NT2/D1 (cell line): ENCODE measurements around the gene UBE3D.

ENCODE experiments used
- DNase-seq: peaks from one replicate; pipeline ENCODE4 v3.0.0-alpha.2; 2011; ENCODE audit warnings: low read depth, low spot score
- H3K27me3 ChIP-seq: 2 replicates; pipeline ENCODE4 v1.6.0; 2011; ENCODE audit warnings: mild to moderate bottlenecking; ENCODE audit not compliant: insufficient read length, insufficient read depth
- H3K36me3 ChIP-seq: 2 replicates; pipeline ENCODE4 v1.6.1; 2011; ENCODE audit warnings: mild to moderate bottlenecking, low read length, mixed read lengths; ENCODE audit not compliant: insufficient read depth, insufficient read length
- H3K4me1 ChIP-seq: 2 replicates; pipeline ENCODE4 v1.5.1; 2011; ENCODE audit not compliant: insufficient read depth, insufficient read length
- H3K4me3 ChIP-seq: 2 replicates; pipeline ENCODE4 v1.5.1; 2011; ENCODE audit warnings: low read depth; ENCODE audit not compliant: insufficient read length
- H3K9ac ChIP-seq: 2 replicates; pipeline ENCODE4 v1.6.0; 2011; ENCODE audit warnings: low read depth; ENCODE audit not compliant: insufficient read length
- H3K9me3 ChIP-seq: 2 replicates; pipeline ENCODE4 v1.5.1; 2011; ENCODE audit warnings: mild to moderate bottlenecking, low read length; ENCODE audit not compliant: insufficient read depth
- SUZ12 ChIP-seq: IDR thresholded peaks from 2 replicates; pipeline ENCODE4 v1.6.1; 2011; ENCODE audit not compliant: insufficient read length, insufficient read depth; ENCODE audit errors: extremely low read depth
- YY1 ChIP-seq: IDR thresholded peaks from 2 replicates; pipeline ENCODE4 v1.6.1; 2011; ENCODE audit not compliant: insufficient read length, insufficient read depth
- ZNF274 ChIP-seq: IDR thresholded peaks from 2 replicates; pipeline ENCODE4 v1.6.1; 2011; ENCODE audit warnings: mild to moderate bottlenecking, low read depth, low read length

UBE3D gene

DNA sequence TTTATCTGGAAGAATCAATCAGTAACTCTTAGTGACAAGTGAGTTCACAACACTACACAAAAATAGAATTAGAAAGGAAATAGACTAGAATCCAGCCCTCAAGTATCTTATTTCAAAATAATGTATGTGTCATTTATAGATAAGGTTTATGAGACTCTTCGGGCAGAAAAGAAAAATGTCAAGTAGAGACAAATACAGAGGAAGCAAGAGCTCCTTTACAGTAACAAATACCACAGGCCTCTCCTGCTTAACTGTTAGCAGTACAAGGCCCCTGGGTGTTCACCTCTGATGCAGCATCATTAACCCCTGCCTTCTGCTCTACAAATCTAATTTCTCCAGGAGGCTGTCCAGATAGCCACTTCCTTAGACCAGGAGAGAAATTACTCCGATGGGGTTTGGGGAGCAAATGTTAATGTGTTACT, 76.7 kb downstream of the UBE3D start:
- Histone ChIP-seq H3K36me3 (no peaks in the 10 kb centered on the region), H3K9ac (no peak overlapping the region), H3K9me3 (no peaks in the 10 kb centered on the region), H3K27me3 (no peaks in the 10 kb centered on the region), H3K4me3 (no peak overlapping the region), H3K4me1 (no peaks in the 10 kb centered on the region)
- DNase-seq = no peak
- TF ChIP-seq YY1 (no peak), ZNF274 (no peak), SUZ12 (no peak)

DNA sequence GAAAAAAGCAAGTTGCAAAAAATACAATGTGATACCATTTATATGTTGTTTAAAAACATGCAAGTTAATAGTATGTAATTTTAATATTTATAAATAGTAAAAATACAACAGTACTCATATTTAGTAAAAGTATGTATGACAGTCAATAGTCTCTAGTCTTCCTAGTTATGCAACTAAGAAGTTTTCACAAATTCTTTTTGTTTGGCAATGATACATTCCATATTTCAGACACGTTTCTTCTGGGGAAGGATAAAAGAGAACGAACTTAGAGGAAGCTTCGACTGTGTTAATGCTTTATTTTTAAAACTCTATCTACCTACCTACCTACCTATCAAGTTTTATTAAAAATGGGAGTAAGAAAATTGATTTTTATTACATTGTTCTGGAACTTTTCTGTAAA, 77.7 kb downstream of the UBE3D start:
- H3K9ac ChIP-seq = no peak overlapping the region
- no peaks in the 10 kb centered on the region for H3K36me3 ChIP-seq
- no peaks in the 10 kb centered on the region for H3K9me3 ChIP-seq
- DNase-seq = no peak
- H3K4me1 ChIP-seq = no peaks in the 10 kb centered on the region
- TF ChIP-seq YY1 (no peak), ZNF274 (no peak), SUZ12 (no peak)
- no peak overlapping the region for H3K4me3 ChIP-seq
- H3K27me3 ChIP-seq = no peaks in the 10 kb centered on the region

DNA sequence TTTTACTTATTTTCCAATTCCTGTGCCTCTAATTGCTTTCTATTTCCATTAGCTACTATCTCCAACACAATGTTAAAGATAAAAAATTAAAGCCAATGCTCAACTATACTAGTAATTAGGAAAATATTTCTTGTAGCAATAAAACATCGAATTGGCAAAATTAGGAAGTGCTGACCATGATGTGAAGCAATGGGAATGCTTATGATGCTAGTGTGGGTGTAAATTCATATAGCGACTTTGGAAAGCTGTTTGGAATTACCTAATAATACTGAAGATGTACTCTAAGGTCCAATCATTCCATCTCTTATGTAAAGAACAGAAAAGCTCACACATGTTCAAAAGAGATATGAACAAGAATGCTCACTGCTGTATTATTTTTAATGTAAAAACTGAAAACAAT, 78.2 kb downstream of the UBE3D start:
- H3K4me1 ChIP-seq = no peaks in the 10 kb centered on the region
- no peaks in the 10 kb centered on the region for H3K36me3 ChIP-seq
- no peaks in the 10 kb centered on the region for H3K9me3 ChIP-seq
- no peak overlapping the region for H3K9ac ChIP-seq
- H3K4me3 ChIP-seq = no peak overlapping the region
- TF ChIP-seq ZNF274 = no peak
- TF ChIP-seq SUZ12 = no peak
- no peak for TF ChIP-seq YY1
- DNase-seq = no peak
- H3K27me3 ChIP-seq = no peaks in the 10 kb centered on the region

DNA sequence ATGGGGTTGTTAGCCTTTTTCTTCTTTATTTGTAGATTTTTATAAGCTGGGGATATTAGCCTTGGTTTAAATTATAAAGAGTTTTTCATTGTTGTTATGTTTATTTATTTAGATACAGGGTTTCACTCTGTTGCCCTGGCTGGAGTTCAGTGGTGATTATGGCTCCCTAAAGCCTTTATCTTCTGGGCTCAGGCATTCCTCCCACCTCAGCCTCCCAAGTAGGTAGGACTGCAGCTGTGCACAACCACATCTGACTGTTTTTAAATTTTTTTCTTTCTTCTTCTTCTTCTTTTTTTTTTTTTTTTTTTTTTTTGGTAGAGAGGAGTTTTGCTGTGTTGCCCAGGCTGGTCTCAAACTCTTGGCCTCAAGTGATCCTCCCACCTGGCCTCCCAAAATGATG, 80.9 kb downstream of the UBE3D start:
- no peak overlapping the region for H3K9ac ChIP-seq

DNA sequence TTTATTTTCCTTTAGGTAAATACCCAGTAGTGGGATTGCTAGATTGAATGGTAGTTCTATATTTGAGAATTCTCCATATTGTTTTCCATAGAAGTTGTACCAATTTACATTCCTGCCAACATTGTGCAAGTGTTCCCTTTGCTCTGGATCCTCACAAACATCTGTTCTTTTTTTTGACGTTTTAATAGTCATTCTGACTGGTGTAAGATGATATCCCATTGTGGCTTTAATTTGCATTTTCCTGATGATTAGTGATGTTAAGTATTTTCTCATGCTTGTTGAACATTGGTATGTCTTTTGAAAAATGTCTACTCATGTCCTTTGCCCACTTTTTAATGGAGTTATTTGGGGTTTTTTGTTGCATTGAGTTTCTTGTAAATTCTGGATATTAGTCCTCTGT, 85.6 kb downstream of the UBE3D start:
- no peak overlapping the region for H3K4me3 ChIP-seq
- DNase-seq = no peak

More for the DNA sequence above, 80.9 kb downstream of the UBE3D start:
- H3K27me3 ChIP-seq = no peaks in the 10 kb centered on the region
- no peaks in the 10 kb centered on the region for H3K4me1 ChIP-seq
- TF ChIP-seq SUZ12 (no peak), ZNF274 (no peak), YY1 (no peak)
- DNase-seq = no peak
- H3K9me3 ChIP-seq = no peaks in the 10 kb centered on the region
- no peaks in the 10 kb centered on the region for H3K36me3 ChIP-seq
- no peak overlapping the region for H3K4me3 ChIP-seq

DNA sequence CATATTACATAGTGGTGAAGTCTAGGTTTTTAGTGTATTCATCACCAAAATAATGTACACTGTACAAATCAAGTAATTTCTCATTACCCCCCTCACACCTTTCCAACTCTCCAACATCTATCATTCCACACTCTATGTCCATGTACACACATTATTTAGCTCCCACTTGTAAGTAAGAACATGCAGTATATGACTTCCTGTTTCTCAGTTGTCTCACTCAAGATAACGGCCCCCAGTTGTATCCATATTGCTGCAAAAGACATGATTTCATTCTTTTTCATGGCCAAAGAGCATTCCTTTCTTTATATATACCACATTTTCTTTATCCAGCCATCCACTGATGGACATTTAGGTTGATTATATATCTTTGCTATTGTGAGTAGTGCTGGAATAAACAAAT, 86.0 kb downstream of the UBE3D start:
- TF ChIP-seq SUZ12 = no peak
- TF ChIP-seq ZNF274 = no peak
- no peak for TF ChIP-seq YY1
- Histone ChIP-seq H3K4me3 (no peak overlapping the region), H3K4me1 (no peaks in the 10 kb centered on the region), H3K36me3 (no peaks in the 10 kb centered on the region), H3K9me3 (no peaks in the 10 kb centered on the region), H3K27me3 (no peaks in the 10 kb centered on the region), H3K9ac (no peak overlapping the region)
- DNase-seq = no peak

More for the DNA sequence above, 85.6 kb downstream of the UBE3D start:
- TF ChIP-seq YY1 = no peak
- Histone ChIP-seq H3K36me3 (no peaks in the 10 kb centered on the region), H3K27me3 (no peaks in the 10 kb centered on the region), H3K4me1 (no peaks in the 10 kb centered on the region), H3K9ac (no peak overlapping the region), H3K9me3 (no peaks in the 10 kb centered on the region)

DNA sequence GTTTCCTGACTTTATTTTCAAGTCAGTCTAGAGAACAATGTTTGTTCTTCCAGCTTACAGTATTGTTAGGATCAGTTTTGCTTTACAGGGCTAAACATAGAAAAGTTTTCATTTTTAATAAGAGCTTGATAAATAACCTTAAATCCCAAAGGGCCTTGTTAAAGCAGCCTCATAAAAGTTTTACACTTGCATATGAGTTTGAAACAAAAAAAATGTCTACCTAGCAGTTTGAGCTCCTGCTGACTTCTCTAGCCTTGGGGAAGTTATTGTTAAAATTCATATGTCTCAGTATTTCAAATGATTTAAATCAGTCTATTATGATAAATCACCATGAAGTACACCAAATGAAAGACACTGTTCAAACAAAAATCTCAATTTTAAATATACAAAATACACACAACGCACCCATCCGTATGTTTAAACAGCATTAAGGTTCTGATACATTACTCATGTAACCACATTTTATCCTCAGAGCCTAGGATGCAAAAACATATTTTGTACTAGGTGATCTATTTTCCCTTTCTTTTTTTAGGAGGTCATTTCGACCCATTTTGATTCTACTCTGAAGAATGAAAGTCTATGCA, 87.2 kb downstream of the UBE3D start:
- Histone ChIP-seq H3K27me3 (no peaks in the 10 kb centered on the region), H3K9me3 (no peaks in the 10 kb centered on the region), H3K4me3 (no peak overlapping the region), H3K36me3 (no peaks in the 10 kb centered on the region), H3K4me1 (no peaks in the 10 kb centered on the region), H3K9ac (no peak overlapping the region)
- TF ChIP-seq ZNF274 = no peak
- no peak for TF ChIP-seq YY1
- no peak for DNase-seq

DNA sequence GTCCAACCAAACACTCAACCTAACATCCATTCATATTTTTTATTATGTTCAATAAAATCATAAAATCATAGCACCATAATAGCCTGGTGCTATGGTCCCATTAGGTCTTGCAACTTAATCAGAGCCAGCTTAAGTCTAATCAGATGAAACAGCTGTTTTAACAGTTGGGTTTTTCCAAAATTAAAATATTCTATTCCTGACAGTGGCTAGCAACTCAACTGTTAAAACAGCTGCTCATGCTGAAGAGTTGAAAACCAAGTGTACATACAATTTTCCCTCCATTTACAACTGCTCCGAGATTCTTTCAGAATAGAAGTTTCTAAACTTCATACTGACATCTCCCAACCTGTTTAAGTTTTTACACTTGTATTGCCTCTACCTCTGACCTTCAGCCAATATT, 89.5 kb downstream of the UBE3D start:
- no peak for DNase-seq
- no peaks in the 10 kb centered on the region for H3K36me3 ChIP-seq
- TF ChIP-seq YY1 = no peak
- H3K4me1 ChIP-seq = no peaks in the 10 kb centered on the region
- H3K4me3 ChIP-seq = no peak overlapping the region
- H3K9me3 ChIP-seq = no peaks in the 10 kb centered on the region
- no peak overlapping the region for H3K9ac ChIP-seq
- no peaks in the 10 kb centered on the region for H3K27me3 ChIP-seq
